ENCODE results near the gene PIH1D1.

The PIH1D1 gene

DNA sequence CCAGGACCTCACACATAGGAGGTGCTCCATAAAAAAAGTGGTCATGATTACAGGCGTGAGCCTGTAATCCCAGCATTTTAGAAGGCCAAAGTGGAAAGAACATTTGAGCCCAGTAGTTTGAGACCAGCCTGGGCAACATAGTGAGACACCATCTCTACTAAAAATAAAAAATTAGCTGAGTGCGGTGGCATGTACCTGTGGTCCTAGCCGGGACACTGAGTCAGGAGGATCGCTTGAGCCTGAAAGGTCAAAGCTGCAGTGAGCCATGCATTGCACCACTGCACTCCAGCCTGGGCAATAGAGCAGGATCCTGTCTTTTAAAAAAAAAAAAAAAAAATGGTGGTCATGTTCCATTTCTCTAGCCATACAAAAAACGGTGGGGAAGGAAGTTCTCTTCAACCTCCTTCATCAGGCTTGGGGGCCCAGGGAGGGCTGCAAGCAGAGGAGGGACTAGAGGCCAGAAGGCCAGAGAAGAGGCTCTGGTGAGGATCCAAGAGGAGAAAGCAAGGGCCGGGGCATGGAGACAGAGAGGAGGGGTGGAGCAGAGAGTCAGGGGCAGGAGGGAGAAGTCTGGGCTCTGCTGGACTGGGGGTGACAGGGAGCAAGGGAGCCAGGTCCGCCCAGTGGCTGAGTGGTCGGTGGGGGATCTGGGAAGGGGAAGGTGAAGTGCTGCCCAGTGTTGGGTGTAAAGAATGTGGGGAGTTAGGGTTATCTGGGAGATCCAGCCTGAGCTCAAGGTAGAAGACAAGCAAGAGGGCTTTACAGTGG is 54.7 kb downstream of the PIH1D1 start:
- no peak for DNase-seq

Measured in anterior cingulate cortex (tissue), 58 donors.